Osteoblast (primary cell): ENCODE data around the gene PACS1. TPM values are rescaled to one million over a fixed set of nuclear protein-coding genes. Genes with fewer than 3 reads are reported as not detected.

Experiments used
- DNase-seq: peaks from one replicate; pipeline ENCODE4 v3.0.0; 2011; ENCODE audit warnings: low spot score, mixed read lengths; ENCODE audit not compliant: insufficient read length; ENCODE audit errors: missing footprints
- H2AFZ ChIP-seq: 2 replicates; pipeline ENCODE4 v1.6.0; 2011; ENCODE audit warnings: mild to moderate bottlenecking, low read length
- H3K27ac ChIP-seq: 2 replicates; pipeline ENCODE4 v1.5.1; 2011; ENCODE audit warnings: mild to moderate bottlenecking, low read depth, low read length, moderate library complexity
- H3K27me3 ChIP-seq: 2 replicates; pipeline ENCODE4 v1.6.0; 2012; ENCODE audit warnings: mild to moderate bottlenecking, control low read depth, inconsistent platforms, low read length, moderate library complexity; ENCODE audit not compliant: insufficient read depth
- H3K36me3 ChIP-seq: 2 replicates; pipeline ENCODE4 v1.5.1; 2011; ENCODE audit warnings: mild to moderate bottlenecking, low read length, control low read depth, moderate library complexity; ENCODE audit not compliant: insufficient read depth
- H3K4me1 ChIP-seq: 2 replicates; pipeline ENCODE4 v1.5.1; 2011; ENCODE audit warnings: mild to moderate bottlenecking, low read length, control low read depth, moderate library complexity; ENCODE audit not compliant: insufficient read depth
- H3K4me2 ChIP-seq: 2 replicates; pipeline ENCODE4 v1.6.0; 2011; ENCODE audit warnings: mild to moderate bottlenecking, low read length; ENCODE audit not compliant: insufficient read depth
- H3K4me3 ChIP-seq: fragments of 200-600 bp; sonication (generic); 3 replicates; pipeline ENCODE4 v1.5.1; 2012; ENCODE audit warnings: mild to moderate bottlenecking, low read length, inconsistent platforms; ENCODE audit not compliant: insufficient read depth
- H3K79me2 ChIP-seq: 2 replicates; pipeline ENCODE4 v1.6.0; 2012; ENCODE audit warnings: mild to moderate bottlenecking, low read length, control low read depth, inconsistent platforms; ENCODE audit not compliant: insufficient read depth
- H3K9me3 ChIP-seq: 2 replicates; pipeline ENCODE4 v1.5.1; 2011; ENCODE audit warnings: low read depth, low read length, control low read depth
- H4K20me1 ChIP-seq: 2 replicates; pipeline ENCODE4 v1.6.0; 2012; ENCODE audit warnings: mild to moderate bottlenecking, low read length, control low read depth; ENCODE audit not compliant: insufficient read depth
- CTCF ChIP-seq: IDR thresholded peaks from 2 replicates; pipeline ENCODE4 v1.5.1; 2011; ENCODE audit warnings: mild to moderate bottlenecking, low read depth, low read length, moderate library complexity; ENCODE audit errors: extremely low read depth
- total RNA-seq: library from RNA; depleted of rRNA; stranded (reverse); fragments of >200 nt; gene quantifications from 2 replicates; pipeline ENCODE4 v1.2.3, GENCODE V29; 2012

Gene PACS1
- total RNA-seq, 1 donor: 38.0 TPM

- TF ChIP-seq CTCF: no peak
- peaks cover 97% of the 10 kb centered on the region for H3K36me3 ChIP-seq
- H3K27me3 ChIP-seq: no peaks in the 10 kb centered on the region
- H3K79me2 ChIP-seq: peaks cover 49% of the 10 kb centered on the region
- H3K27ac ChIP-seq: no peak overlapping the region
- no peaks in the 10 kb centered on the region for H3K9me3 ChIP-seq
- no peak overlapping the region for H3K4me2 ChIP-seq
- H2AFZ ChIP-seq: no peak overlapping the region
- DNase-seq: no peak
- H3K4me1 ChIP-seq: peaks cover 15% of the 10 kb centered on the region
- H3K4me3 ChIP-seq: no peak overlapping the region
- peaks cover 14% of the 10 kb centered on the region for H4K20me1 ChIP-seq
These were observed 5.5 kb upstream of the PACS1 start for GRCh38 chr11:66064571-66064970.

DNA sequence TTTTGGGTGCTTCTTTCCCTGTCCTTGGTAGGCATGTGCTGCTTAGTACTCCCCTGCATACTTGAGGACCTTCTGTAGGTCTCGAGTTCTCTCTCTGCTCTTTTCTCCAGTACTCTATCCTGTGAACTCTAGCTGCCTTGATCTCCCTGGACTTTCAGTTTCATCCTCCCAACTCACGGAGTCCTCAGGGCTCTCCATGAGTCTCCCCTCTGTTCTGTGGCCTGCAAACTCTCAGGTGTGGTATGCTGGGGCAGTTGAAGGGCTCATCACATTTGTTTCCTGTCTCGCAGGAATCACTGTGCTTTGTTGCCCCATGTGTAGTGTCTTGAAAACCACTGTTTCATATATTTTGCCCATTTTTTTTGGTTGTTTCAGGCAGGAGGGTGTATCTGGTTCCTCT lies 3.3 kb upstream of the PACS1 start:
- no peaks in the 10 kb centered on the region for H3K9me3 ChIP-seq
- H3K27ac ChIP-seq: no peak overlapping the region
- no peaks in the 10 kb centered on the region for H3K27me3 ChIP-seq
- H3K36me3 ChIP-seq: peaks cover 75% of the 10 kb centered on the region
- H3K4me2 ChIP-seq: no peak overlapping the region
- H2AFZ ChIP-seq: no peak overlapping the region
- peaks cover 17% of the 10 kb centered on the region for H4K20me1 ChIP-seq
- H3K79me2 ChIP-seq: peaks cover 42% of the 10 kb centered on the region
- no peak for TF ChIP-seq CTCF
- H3K4me1 ChIP-seq: peaks cover 16% of the 10 kb centered on the region
- no peak overlapping the region for H3K4me3 ChIP-seq
- DNase-seq: no peak

DNA sequence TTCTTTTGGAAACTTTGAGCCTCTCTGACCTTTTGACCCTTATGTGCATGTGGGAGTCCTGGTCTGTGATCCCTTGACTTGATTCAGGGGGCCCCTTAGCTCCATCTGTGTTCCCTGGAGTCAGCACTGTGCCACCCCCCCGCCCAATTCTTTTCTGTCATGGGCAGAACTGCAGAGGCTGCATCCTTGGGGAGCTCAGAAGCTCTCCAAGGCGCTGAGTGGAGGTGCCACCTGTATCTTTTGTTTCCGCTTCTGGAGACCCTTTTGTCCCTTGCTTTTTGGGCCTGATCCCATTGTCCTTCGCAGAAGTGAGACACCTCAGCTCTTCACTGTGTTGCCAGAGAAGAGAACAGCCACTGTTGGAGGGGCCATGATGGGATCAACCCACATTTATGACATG lies 2.4 kb upstream of the PACS1 start:
- Histone ChIP-seq H4K20me1 (peaks cover 19% of the 10 kb centered on the region), H3K79me2 (peaks cover 48% of the 10 kb centered on the region), H3K27ac (peak overlapping the region; percentile 95), H3K36me3 (peaks cover 67% of the 10 kb centered on the region), H3K4me1 (peaks cover 21% of the 10 kb centered on the region), H3K4me3 (no peak overlapping the region), H3K9me3 (no peaks in the 10 kb centered on the region), H2AFZ (no peak overlapping the region), H3K27me3 (no peaks in the 10 kb centered on the region), H3K4me2 (no peak overlapping the region)
- TF ChIP-seq CTCF: no peak
- DNase-seq: no peak

DNA sequence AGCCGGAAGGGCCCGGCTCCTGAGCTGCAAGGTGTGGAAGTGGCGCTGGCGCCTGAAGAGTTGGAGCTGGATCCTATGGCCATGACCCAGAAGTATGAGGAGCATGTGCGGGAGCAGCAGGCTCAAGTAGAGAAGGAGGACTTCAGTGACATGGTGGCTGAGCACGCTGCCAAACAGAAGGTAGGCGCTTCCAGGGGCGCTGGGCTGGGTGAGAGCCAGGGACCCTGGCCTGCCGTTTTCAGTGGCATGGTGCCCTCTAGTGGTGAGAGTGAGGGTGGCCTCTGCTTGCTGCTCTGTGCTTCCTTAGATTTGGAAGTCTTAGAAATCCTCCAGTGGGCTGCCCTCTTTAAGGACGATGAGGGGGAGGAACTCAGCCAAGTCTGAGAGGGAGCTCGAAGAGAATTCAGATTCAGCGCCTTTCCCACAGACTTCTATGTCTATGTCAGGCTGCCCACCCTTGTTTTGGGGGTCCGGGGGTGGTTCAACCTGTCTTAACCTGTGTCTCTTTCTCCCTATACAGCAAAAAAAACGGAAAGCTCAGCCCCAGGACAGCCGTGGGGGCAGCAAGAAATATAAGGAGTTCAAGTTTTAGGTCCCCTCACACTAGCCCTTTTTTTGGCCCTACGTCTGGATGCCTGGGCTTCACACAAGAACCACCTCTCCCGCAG lies 1.8 kb upstream of the PACS1 start:
- Histone ChIP-seq H3K36me3 (peaks cover 60% of the 10 kb centered on the region), H2AFZ (no peak overlapping the region), H4K20me1 (peaks cover 20% of the 10 kb centered on the region), H3K27me3 (no peaks in the 10 kb centered on the region), H3K4me2 (peak overlapping the region; percentile 83), H3K4me1 (peaks cover 21% of the 10 kb centered on the region), H3K9me3 (no peaks in the 10 kb centered on the region), H3K4me3 (no peak overlapping the region), H3K27ac (peak overlapping the region; percentile 95), H3K79me2 (peaks cover 48% of the 10 kb centered on the region)
- peak; percentile 82 for DNase-seq
- peak; percentile 93 for TF ChIP-seq CTCF
